Epithelial cell of prostate (primary cell): ENCODE data around the gene RIPK1.
A peak's percentile ranks its signal among the peaks of the same experiment; 100 is the strongest.
"Not testable (repeated sequence)": the region's sequence is repeated elsewhere in the genome, so short reads cannot be mapped to it uniquely, and the experiment has no call there.

ENCODE experiments used
- DNase-seq: peaks from one replicate; pipeline ENCODE4 v3.0.0-alpha.2; 2011; ENCODE audit warnings: low read depth, low spot score
- H3K27ac ChIP-seq: fragments of 450-650 bp; 2 replicates; pipeline ENCODE4 v1.5.1; 2017; ENCODE audit warnings: mild to moderate bottlenecking

Gene RIPK1

DNA sequence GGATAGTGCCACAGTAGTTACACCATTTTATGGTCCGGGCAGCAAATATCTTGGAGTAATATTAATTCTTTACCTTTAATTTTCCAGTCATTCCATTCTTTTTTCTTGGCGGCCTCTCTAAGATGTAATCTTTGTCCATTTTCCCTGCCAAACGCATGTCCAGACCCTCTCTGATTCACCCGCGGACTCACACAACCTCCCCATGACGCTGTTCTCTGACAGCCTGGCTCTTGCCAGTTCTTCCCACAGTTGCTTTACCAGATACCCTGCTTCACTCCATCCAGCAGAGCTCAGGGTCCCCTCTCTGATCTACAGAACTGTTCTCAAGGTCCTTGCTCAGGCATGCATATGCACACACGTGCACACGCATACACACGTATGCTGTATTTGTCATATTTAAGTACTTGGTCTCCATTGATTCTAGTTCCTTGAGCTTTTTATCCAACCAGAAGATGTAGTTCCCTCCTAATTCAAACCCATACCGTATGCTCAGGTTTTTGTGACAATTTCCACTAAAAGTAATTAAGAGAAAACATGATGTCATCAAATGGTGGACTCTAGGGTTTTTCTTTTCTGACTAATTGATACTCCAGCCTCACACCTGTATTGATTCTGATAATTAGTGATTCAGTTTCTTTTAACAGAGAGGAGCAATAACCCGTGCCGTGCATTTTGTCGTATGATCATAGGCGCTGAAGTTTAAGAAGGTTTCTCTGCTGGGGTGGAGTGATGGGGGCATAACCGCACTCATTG, 60.2 kb downstream of the RIPK1 start:
- DNase-seq, result no peak
- no peak overlapping the region for H3K27ac ChIP-seq

DNA sequence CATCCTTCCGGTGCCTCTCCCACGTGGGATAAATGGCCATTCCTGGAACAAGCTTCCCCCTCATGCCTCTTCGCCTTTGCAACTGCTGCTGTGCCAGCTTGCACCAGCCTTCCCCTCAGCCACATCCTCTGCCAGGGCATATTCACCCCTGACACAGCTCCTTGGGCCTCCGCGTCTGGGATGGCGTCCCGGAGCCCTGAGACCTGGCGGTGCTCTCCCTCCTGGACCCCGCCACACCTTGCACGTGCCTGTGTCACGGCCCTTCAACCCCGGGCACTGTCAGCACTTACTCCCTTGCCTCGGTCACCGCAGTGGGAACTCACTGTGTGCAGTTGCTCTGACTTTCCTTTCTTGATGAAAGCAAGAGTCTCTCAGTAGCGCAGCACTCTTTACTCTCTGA, 63.4 kb downstream of the RIPK1 start:
- H3K27ac ChIP-seq, result no peak overlapping the region
- DNase-seq, result no peak

DNA sequence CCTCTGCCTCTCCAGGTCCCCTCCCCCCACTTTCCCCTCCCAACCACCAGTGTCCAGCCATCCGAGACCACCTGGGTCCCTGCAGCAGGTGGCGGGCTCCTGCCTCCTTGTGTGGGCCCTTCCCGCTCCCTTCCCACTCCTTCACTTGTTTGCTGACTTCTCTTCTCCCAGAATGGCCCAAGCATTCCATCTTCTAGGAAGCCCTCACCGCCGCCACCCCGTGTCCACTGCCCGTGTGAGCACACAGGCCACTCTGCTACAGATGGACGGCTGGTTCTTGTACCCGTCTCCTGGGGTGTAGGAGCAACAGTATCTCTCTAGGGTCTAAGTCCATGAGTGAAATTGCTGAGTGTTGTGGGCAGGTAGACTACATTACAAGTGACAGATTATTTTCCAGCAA, 65.2 kb downstream of the RIPK1 start:
- no peak for DNase-seq
- H3K27ac ChIP-seq, result no peak overlapping the region

DNA sequence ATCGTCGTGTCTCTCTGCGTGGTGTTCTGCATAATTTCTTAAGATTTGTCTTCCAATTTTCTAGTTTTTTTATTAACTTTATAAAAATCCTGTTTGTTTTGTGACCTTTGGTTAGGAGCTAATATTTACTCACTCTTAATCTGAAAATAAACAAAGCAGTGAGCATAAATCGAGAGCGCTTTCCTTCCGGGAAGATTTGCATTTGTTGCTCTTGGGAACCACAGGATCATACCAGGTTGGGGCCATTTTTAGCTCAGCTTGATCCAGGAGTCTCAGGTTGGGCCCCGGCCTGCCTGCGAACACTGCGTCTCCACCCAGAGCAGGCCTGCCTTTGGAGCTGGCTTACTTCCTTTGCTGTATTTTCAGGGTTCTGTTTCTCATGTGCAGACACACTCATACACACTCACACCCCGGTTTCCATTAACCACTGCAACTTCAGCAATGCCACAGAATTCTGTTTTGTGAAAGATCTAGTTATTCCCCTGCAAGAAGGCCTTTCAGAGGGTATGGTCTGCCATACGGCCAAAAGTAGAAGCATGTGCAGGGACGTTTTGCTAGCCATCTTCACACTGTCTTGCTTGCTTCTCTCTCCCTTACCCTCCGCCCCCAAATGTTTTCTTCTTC, 67.5 kb downstream of the RIPK1 start:
- no peak for DNase-seq
- H3K27ac ChIP-seq, result no peak overlapping the region

DNA sequence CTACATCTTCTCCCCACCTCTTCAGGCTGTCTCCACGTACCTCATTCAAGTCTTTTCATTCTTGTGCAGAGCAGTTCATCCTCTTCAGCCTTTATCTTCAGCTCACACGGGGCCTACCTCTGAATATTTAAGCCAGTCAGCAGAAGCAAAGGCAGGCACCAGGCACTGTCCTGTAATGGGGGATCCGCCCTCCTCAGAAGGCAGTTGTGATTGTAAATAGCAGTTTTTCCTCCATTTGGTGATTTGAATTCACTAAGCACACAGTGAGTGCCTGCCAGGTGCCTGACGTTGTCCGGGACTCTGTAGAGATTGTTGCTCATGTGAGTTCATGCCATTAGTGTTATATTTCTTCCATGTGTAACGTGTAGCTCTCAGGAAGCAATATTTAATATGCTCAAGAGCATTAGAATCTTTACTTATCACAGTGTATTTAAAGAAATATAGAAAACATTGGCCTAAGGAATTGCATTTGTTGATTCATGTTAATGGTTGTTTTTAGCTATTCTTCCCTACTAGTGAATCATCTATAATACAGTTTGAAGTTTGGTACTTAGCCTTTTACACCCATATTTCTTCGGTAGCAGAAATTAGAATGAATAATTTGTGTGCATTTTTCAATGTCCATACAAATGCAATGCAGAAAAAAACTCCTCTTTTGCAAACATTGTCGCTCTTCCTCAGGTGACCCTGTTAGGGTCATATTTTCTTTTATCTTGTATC, 68.2 kb downstream of the RIPK1 start:
- DNase-seq, result no peak
- H3K27ac ChIP-seq, result no peak overlapping the region

DNA sequence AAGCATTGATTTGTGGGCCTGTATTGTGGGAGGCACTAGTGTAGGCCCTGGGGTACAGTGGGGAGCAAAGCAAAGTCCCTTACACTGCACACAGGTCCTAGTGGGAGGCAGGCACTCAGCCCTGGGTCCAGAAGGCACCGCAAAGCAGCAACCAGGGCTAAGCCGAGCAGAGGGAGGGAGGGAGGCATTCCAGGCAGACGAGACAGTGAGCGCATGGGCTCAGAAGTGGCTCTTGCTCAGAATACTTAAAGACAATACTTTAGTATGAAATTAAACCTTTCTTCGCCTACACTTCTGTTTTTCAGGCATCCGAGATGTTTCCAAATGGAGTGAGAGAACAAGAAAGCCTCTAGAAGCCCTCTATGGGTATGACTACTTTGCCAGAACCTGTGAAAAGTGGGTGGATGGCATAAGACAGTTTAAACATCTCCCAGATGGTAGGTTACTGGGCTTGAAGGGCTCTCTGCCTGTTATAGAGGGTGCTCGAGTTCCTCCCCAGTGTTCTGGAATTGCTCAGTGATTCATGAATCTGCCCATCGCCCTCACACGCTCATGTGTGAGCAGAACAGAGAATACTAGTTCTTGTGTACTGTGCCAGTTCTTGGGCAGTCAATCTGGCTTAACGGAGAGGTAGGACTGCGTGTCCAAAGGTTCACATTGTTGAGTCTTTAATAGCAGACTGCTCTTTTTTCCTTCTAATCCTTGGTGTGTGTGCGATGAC, 68.9 kb downstream of the RIPK1 start:
- DNase-seq, result no peak
- no peak overlapping the region for H3K27ac ChIP-seq

DNA sequence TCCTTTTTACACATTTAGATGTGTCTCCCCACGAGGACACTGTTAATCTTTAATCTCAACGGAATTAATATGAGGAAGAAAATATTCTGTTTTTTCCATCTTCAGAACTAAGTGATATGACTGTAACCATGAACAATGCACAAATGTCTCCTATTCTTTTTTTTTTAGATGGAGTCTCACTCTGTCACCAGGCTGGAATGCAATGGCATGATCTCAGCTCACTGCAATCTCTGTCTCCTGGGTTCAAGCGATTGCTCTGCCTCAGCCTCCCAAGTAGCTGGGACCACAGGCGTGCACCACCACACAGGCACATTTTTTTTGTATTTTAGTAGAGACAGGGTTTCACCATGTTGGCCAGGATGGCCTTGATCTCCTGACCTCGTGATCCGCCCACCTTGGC, 69.6 kb downstream of the RIPK1 start:
- H3K27ac ChIP-seq, result peak overlapping the region; percentile 66
- DNase-seq, result not testable (repeated sequence)

DNA sequence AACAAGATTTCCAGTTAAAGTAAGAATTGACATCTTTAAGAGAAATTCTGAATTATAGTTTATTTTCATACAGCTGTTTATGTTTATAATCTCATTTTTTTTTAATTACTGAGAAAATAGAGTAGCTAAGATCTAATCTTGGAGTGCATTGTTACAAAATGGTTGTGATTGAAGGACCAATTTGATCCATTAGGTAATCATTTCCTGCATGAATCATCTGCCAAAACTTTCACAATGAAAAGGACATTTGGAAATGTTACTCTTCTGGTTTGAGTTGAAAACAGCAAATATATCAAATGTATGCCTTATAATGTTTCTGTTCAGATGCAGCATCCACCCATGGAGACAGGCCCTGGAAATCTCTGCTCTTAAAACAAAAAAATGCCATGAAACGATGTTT, 70.0 kb downstream of the RIPK1 start:
- H3K27ac ChIP-seq, result peak overlapping the region; percentile 66

DNA sequence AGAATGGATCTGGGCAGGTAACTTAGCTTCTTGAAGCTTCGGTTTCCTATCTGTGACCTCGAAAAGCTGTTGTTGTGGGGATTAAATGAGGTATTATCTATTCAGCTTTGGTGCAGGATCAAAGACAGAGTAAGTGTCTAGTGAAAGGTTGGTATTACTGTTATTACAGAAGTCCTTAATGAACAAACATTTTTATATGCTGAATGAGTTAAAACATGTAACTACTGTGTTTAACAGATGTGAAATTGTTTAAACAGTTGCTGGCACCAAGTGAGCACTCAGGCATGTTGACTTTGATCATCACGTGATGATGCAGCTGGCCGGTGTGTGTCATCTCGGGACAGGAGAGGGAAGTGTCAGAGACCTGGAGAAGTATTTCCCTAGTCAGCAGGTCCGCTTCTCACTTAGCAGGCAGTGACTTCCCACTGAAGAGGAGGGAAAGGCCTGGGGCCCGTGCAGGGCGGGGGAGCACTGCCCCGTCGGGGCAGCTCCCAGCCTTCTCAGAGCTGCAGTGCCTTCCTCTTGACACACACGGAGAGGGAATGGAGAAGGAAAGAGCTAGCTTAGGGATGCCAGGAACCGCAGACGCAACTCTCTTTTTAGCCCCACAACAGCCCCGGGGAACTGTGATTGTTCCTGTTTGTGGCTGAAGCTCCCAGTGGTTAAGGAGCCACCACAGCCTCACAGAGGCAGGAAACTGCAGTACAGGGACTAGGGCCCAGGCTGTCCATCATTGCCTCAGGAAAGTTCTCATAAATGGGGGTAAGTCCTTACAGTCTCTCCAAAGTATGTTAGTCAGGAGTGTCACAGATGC, 71.0 kb downstream of the RIPK1 start:
- H3K27ac ChIP-seq, result peak overlapping the region; percentile 66
- DNase-seq, result peak; percentile 73

More for the DNA sequence above, 70.0 kb downstream of the RIPK1 start:
- no peak for DNase-seq

DNA sequence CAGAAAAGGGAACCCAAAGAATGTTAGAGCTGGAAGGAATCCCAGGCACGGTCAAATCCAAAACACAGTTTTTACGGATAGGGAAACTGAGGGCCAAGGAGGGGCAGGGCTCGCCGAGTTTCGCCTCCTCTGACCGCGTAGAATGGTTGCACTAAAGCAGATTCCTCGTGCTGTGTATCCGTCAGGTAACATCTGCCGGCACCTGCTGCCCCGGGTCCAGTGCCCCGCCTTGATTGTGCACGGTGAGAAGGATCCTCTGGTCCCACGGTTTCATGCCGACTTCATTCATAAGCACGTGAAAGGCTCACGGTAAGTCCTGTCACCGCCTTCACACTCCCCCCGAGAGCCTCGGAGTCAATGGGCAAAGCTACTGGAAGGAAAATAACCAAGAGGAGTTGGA, 71.9 kb downstream of the RIPK1 start:
- no peak for DNase-seq
- H3K27ac ChIP-seq, result no peak overlapping the region

DNA sequence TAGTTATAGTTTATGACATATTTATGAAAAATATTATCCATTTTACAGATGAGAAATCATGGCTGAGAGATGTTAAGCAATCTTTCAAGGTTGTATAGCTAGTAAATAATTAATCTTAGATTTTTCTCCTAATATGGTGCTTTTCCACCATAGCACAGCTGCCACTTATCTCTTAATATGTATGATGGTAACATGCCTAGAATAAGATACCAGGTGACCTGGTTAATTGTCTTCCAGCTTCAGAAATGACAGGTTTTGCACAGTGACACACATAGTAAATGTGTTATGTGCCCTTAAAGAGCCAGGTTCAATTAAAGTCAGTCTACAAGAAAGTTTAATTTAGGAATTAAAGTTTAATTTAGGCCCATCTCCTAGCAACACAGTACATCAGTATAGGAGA, 74.2 kb downstream of the RIPK1 start:
- no peak overlapping the region for H3K27ac ChIP-seq
- DNase-seq, result no peak

DNA sequence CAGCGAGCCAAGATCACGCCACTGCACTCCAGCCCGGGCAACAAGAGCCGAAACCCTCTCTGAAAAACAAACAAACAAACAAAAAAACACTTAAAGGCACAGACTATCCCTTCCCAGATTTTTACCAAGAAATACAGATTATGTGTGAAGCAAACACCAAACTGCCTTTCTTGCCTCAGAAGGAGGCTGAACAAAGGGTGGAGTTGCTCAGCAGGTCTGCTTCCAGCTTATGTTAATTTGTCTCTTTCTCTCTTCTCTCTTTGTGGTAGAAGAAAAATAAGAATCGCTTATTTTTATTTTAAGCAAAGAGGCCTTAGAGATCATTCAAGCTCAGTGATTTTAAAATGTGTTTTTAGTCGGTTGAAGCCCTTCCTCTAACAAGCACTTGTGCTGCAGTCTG, 74.9 kb downstream of the RIPK1 start:
- no peak for DNase-seq
- no peak overlapping the region for H3K27ac ChIP-seq

DNA sequence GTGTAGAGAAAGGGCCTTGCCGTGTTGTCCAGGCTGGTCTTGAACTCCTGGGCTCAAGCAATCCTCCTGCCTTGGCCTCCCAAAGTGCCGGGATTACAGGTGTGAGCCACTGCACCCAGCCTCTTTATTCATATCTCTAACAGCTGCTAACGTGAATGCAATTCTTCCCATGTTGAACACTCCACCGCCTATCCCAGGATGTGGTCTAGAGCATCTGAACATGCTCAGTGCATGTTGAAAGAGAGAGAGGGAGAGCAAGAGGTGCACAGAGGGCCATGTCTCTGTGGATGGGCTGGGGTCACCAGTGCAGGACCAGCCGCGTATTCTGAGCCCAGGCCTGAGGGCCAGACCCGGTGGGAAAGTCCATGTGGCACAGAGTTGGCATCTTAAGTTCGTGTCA, 76.3 kb downstream of the RIPK1 start:
- no peak for DNase-seq
- H3K27ac ChIP-seq, result no peak overlapping the region

DNA sequence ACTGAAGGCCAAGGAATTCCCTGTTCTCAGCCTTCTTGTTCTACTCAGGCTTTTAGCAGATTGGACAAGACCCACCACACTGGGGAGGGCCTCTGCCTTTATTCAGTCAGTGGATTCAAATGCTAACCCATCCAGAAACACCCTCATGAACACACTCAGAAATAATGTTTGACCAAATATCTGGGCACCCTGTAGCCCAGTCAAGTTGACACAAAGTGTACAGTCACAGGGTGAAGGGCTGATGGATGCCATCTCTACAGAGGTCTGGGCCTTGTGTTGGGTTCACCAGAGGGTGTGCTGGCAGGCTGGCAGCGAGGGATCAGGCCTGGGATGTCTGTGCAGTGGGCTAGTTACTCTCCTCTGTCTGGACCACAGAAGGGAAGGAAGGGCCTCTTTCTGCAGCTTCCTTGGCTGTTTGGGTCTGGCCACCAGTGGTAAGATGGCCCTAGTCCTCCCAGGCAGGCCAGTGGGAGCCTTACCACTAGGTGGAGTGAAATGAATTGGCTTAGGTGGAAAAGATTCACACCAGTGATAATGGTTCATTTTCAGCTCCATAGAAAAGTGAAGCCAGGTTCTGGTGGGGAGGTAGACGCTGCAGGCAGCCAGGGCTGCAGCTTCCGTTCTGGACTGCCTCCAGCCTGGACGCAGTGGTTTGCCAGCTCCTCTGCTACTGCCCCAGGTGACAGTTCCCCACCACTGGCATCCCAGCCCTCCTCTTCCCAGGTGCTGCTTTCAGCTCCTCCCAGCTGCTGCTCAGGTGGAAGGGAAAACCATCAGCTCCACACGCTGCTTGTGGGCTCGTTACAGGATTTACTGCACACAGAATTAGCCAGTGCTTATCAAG, 79.8 kb downstream of the RIPK1 start:
- no peak for DNase-seq
- H3K27ac ChIP-seq, result no peak overlapping the region

DNA sequence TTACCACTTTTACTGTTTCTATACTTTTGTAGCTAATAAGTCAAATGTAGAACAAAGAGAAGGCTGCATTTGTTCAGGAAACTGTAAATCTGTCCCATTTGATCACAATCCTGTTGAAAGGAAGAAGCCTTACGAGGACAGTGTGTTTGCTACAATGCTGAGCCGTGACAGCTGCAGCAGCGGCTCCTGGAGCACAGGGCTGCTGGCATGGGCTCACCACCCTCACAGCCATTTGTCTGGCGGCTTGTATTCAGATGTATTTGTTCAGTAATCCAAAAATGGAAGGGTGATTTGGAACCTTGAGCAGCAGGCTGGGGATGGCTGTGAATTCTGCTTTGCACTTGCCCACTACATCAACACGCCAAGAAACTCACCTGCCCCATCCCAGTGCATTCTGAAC, 83.4 kb downstream of the RIPK1 start:
- no peak overlapping the region for H3K27ac ChIP-seq
- DNase-seq, result no peak

DNA sequence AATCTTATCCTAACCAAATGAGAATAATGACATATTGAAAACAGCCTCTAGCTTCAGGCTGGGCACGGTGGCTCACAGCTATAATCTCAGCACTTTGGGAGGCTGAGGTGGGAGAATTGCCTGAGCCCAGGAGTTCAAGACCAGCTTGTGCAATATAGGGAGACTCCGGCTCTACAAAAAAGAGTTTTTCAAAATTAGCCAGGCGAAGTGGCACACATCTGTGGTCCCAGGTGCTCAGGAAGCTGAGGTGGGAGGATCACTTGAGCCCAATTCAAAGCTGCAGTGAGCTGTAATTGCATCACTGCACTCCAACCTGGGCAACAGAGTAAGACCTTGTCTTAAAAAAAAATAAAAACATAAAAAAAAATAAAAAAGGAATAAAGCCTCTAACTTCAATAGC, 84.4 kb downstream of the RIPK1 start:
- H3K27ac ChIP-seq, result no peak overlapping the region
- DNase-seq, result no peak

DNA sequence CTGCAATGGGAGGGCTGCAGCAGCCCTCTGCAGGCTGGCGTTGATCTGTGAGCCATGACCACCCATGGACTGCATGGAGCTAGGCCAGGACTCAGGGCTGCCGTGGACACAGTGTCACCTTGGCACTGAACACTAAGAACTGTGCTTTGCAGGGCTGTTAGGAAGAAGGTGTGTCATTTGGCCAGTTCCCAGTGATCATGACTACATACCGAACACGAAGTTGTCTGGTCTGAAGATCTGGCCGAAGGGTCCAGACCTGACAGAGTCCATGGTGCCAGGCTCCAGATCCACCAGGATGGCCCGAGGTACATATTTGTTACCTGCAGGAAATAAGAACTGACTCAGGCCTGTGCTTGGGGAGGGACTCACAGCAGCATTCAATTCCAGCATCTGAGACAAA, 87.1 kb downstream of the RIPK1 start:
- H3K27ac ChIP-seq, DNase-seq: not testable (repeated sequence)

DNA sequence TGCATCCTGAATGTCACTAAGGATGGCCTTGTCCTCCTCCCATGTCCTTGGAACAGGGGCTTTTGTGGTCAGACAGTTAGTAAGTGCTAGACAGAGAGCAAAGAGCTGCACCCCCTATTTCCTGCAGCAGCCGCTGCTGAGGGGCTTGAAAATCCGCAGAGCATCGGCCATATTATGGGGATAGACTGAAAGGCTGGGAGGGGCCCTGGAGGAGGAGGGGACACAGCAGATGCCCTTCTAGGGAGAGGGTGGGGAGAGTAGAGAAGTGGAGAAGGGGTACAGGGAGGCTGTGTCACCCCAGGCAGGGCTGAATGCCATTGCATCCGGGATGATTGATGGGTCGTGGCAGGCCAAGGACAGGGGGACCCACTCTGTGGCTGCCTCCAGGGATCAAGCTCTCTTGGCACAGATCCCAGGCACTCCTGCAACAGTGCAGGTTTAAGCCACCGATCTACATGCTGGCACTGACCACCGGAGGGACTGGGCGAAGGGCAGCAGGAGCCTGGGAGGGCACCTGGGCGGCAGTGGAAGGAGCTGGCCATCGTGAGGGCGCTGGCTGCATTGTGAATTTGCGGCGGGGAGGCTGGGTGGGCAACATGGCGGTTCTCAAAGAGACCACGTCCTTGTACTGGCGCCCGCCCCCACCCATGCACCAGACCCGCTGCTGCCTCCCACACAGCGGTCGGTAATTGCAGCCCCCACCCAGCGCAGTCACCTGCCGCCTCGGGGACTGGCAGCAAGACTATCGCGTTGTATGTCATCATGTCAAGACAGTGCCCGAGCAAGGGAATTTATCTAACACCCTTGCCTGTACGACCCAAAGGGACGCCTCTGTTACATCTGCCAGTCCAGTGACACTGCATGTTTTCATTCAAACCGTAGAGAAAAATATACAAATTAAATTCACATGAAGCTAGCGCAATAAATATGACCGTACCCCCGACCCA, 88.2 kb downstream of the RIPK1 start:
- peak overlapping the region; percentile 67 for H3K27ac ChIP-seq
- DNase-seq, result not testable (repeated sequence)
